Loucy (cell line): ENCODE data around the gene RIPOR2.
"Not testable (repeated sequence)": the region's sequence is repeated elsewhere in the genome, so short reads cannot be mapped to it uniquely, and the experiment has no call there.

Source experiments
- H2AFZ ChIP-seq: fragments of 200-600 bp; sonication (generic); 2 replicates; pipeline ENCODE4 v1.6.0; 2016; ENCODE audit warnings: antibody characterized with exemption, mild to moderate bottlenecking, low read length, moderate library complexity
- H3F3A ChIP-seq: fragments of 200-600 bp; 2 replicates; pipeline ENCODE4 v1.6.0; 2016; ENCODE audit warnings: antibody characterized with exemption, low read depth, mild to moderate bottlenecking
- H3K27me3 ChIP-seq: fragments of 200-600 bp; sonication (generic); 2 replicates; pipeline ENCODE4 v1.6.1; 2014; ENCODE audit warnings: low read length, mild to moderate bottlenecking; ENCODE audit not compliant: insufficient read depth, poor library complexity, severe bottlenecking
- H3K36me3 ChIP-seq: fragments of 200-600 bp; sonication (generic); 2 replicates; pipeline ENCODE4 v1.6.1; 2016; ENCODE audit warnings: low read length; ENCODE audit not compliant: insufficient read depth
- H3K4me1 ChIP-seq: fragments of 200-600 bp; sonication (generic); 2 replicates; pipeline ENCODE4 v1.5.1; 2014; ENCODE audit warnings: low read length, mild to moderate bottlenecking; ENCODE audit not compliant: insufficient read depth, poor library complexity, severe bottlenecking
- H3K4me2 ChIP-seq: fragments of 200-600 bp; sonication (generic); 2 replicates; pipeline ENCODE4 v1.6.0; 2014; ENCODE audit warnings: antibody characterized with exemption, low read length, low read depth, mild to moderate bottlenecking; ENCODE audit not compliant: poor library complexity, severe bottlenecking
- H3K4me3 ChIP-seq: fragments of 200-600 bp; sonication (generic); 2 replicates; pipeline ENCODE4 v1.5.1; 2014; ENCODE audit warnings: low read length, mild to moderate bottlenecking, mixed read lengths; ENCODE audit not compliant: poor library complexity, severe bottlenecking
- H3K79me2 ChIP-seq: fragments of 200-600 bp; sonication (generic); 2 replicates; pipeline ENCODE4 v1.6.1; 2014; ENCODE audit warnings: low read length; ENCODE audit not compliant: insufficient read depth
- H3K9ac ChIP-seq: fragments of 200-600 bp; sonication (generic); 2 replicates; pipeline ENCODE4 v1.6.0; 2014; ENCODE audit warnings: mild to moderate bottlenecking, low read depth, low read length, moderate library complexity; ENCODE audit not compliant: poor library complexity, severe bottlenecking
- H3K9me2 ChIP-seq: fragments of 200-600 bp; sonication (generic); replicated peaks from 2 replicates; pipeline ENCODE4 v1.6.1; 2016; ENCODE audit warnings: low read depth, low read length, mixed read lengths
- H3K9me3 ChIP-seq: fragments of 200-600 bp; sonication (generic); 2 replicates; pipeline ENCODE4 v1.6.1; 2014; ENCODE audit warnings: mild to moderate bottlenecking, antibody characterized with exemption, low read length, low read depth; ENCODE audit not compliant: insufficient read depth
- H4K20me1 ChIP-seq: fragments of 200-600 bp; sonication (generic); 2 replicates; pipeline ENCODE4 v1.6.0; 2014; ENCODE audit warnings: antibody characterized with exemption, low read length, mild to moderate bottlenecking; ENCODE audit not compliant: insufficient read depth, poor library complexity, severe bottlenecking
- EZH2phosphoT487 ChIP-seq: fragments of 200-600 bp; IDR thresholded peaks from 2 replicates; pipeline ENCODE4 v1.6.1; 2018; ENCODE audit warnings: antibody characterized with exemption, mild to moderate bottlenecking, moderate library complexity, borderline replicate concordance
- TF ChIP-seq, protein P1 (sequence below): fragments of 200-600 bp; sonication (generic); conservative IDR thresholded peaks from 2 replicates; pipeline ENCODE4 v1.5.1; 2014; ENCODE audit warnings: mild to moderate bottlenecking, antibody characterized with exemption, low read length

The RIPOR2 gene

DNA sequence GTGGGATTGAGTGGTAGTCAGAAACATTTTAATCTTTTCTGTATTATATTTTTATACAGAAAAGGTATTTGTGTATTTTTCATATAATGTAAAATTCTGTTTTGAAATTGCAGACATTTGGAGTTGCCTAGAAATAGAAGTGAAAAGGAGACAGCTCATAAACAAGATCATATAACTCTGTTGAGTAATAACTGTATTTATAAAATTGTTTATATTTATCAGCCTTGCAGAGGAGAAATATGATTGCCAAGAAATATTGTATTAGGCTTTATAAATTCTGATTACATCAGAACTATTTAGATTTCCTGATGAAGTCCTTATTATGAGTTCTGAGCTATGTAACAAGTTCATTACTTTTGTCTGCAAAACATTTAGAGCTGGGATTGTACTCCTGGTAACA lies 55.3 kb downstream of the RIPOR2 start:
- peaks cover 17% of the 10 kb centered on the region; the same call in 1 of the 2 replicates for H3K36me3 ChIP-seq
- H3K4me2 ChIP-seq: no peak overlapping the region
- H3K79me2 ChIP-seq: peaks cover 53% of the 10 kb centered on the region; the same call in 1 of the 2 replicates
- no peaks in the 10 kb centered on the region; the same call in 1 of the 2 replicates for H3K9me3 ChIP-seq
- peaks cover 8% of the 10 kb centered on the region for H4K20me1 ChIP-seq
- H2AFZ ChIP-seq: no peak overlapping the region
- H3K9me2 ChIP-seq: no peaks in the 10 kb centered on the region
- no peaks in the 10 kb centered on the region for H3K27me3 ChIP-seq
- H3F3A ChIP-seq: no peaks in the 10 kb centered on the region
- no peak overlapping the region for H3K9ac ChIP-seq
- H3K4me1 ChIP-seq: no peaks in the 10 kb centered on the region
- H3K4me3 ChIP-seq: no peak overlapping the region
- no peak for TF ChIP-seq EZH2phosphoT487
- TF ChIP-seq, protein P1, sequence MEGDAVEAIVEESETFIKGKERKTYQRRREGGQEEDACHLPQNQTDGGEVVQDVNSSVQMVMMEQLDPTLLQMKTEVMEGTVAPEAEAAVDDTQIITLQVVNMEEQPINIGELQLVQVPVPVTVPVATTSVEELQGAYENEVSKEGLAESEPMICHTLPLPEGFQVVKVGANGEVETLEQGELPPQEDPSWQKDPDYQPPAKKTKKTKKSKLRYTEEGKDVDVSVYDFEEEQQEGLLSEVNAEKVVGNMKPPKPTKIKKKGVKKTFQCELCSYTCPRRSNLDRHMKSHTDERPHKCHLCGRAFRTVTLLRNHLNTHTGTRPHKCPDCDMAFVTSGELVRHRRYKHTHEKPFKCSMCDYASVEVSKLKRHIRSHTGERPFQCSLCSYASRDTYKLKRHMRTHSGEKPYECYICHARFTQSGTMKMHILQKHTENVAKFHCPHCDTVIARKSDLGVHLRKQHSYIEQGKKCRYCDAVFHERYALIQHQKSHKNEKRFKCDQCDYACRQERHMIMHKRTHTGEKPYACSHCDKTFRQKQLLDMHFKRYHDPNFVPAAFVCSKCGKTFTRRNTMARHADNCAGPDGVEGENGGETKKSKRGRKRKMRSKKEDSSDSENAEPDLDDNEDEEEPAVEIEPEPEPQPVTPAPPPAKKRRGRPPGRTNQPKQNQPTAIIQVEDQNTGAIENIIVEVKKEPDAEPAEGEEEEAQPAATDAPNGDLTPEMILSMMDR: no peak

- Histone ChIP-seq H3K4me3 (no peak overlapping the region), H3K79me2 (peaks cover 53% of the 10 kb centered on the region; the same call in 1 of the 2 replicates), H4K20me1 (peaks cover 8% of the 10 kb centered on the region), H3K27me3 (no peaks in the 10 kb centered on the region), H3K9ac (no peak overlapping the region), H3K9me3 (no peaks in the 10 kb centered on the region; the same call in 1 of the 2 replicates), H3K4me1 (no peaks in the 10 kb centered on the region), H3K36me3 (peaks cover 28% of the 10 kb centered on the region; the same call in 1 of the 2 replicates), H3K9me2 (no peaks in the 10 kb centered on the region), H2AFZ (no peak overlapping the region), H3K4me2 (no peak overlapping the region), H3F3A (no peaks in the 10 kb centered on the region)
- TF ChIP-seq EZH2phosphoT487: no peak
- TF ChIP-seq, protein P1: no peak
These were observed 56.4 kb downstream of the RIPOR2 start for GRCh38 chr6:24879351-24879750.

DNA sequence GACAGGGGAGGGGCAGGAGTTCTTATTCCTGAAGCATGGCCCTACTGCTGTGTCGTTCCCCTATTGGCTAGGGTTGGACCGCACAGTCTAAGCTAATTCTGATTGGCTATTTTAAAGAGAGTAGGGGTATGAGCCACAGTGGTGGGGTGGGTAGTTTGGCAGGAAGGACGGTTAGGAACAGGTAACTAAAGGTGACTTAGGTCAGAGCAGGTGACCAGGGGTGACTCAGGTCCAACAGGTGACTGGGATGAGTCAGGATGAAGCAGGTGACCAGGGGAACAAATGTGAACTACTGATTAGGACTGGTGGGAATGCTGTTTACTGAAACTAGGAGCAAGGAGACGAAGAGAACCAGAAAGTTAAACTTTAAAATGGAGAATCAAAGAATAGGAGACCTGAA lies 58.0 kb downstream of the RIPOR2 start:
- H2AFZ ChIP-seq, H3K4me1 ChIP-seq, H3K9ac ChIP-seq, H3F3A ChIP-seq, H3K4me3 ChIP-seq, H4K20me1 ChIP-seq, H3K9me3 ChIP-seq, H3K9me2 ChIP-seq, H3K4me2 ChIP-seq, H3K27me3 ChIP-seq: not testable (repeated sequence)
- Histone ChIP-seq H3K36me3 (peaks cover 44% of the 10 kb centered on the region; the same call in 1 of the 2 replicates), H3K79me2 (peaks cover 42% of the 10 kb centered on the region; the same call in 1 of the 2 replicates)
